HG02571 (cell line): ENCODE data around the gene HSD17B4.
"Not testable (repeated sequence)": the region's sequence is repeated elsewhere in the genome, so short reads cannot be mapped to it uniquely, and the experiment has no call there.

Experiments used
- ATAC-seq: cut with Tn5 transposase; IDR thresholded peaks from one replicate; pipeline ENCODE4 v1.9.1; 2021; ENCODE audit warnings: mild to moderate bottlenecking, moderate library complexity; ENCODE audit not compliant: unreplicated experiment

The HSD17B4 gene

DNA sequence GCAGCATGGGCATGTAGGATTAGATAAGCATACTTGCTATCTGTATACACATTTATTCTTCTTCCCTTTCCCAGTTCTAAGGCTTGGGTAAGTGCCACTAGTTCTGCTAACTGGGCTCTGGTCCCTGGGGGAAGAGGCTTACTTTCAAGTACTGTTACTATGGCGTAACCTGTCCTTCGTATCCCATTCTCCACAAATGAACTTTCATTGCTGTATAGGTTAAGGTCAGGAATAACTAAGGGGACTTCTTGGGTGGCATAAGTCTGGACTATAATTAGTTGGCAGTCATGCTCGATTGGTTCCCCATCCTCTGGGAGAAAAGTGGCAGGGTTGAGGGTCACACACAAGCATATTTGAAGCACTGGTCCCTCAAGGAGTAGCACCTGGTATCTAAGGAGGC, 23.7 kb upstream of the HSD17B4 start:
- not testable (repeated sequence) for ATAC-seq

DNA sequence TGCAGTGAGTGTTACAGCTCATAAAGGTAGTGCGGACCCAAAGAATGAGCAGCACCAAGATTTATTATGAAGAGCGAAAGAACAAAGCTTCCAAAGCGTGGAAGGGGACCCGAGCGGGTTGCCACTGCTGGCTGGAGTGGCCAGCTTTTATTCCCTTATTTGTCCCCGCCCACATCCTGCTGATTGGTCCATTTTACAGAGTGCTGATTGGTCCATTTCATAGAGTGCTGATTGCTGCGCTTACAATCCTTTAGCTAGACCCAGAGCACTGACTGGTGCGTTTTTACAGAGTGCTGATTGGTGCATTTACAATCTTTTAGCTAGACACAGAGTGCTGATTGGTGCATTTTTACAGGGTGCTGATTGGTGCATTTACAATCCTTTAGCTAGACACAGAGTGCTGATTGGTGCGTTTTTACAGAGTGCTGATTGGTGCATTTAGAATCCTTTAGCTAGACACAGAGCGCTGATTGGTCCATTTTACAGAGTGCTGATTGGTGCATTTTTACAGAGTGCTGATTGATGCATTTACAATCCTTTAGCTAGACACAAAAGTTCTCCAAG, 19.5 kb upstream of the HSD17B4 start:
- ATAC-seq, result not testable (repeated sequence)

GRCh38 chr5:119435436-119436132, 16.7 kb upstream of the HSD17B4 start:
- peak; percentile 90 for ATAC-seq

DNA sequence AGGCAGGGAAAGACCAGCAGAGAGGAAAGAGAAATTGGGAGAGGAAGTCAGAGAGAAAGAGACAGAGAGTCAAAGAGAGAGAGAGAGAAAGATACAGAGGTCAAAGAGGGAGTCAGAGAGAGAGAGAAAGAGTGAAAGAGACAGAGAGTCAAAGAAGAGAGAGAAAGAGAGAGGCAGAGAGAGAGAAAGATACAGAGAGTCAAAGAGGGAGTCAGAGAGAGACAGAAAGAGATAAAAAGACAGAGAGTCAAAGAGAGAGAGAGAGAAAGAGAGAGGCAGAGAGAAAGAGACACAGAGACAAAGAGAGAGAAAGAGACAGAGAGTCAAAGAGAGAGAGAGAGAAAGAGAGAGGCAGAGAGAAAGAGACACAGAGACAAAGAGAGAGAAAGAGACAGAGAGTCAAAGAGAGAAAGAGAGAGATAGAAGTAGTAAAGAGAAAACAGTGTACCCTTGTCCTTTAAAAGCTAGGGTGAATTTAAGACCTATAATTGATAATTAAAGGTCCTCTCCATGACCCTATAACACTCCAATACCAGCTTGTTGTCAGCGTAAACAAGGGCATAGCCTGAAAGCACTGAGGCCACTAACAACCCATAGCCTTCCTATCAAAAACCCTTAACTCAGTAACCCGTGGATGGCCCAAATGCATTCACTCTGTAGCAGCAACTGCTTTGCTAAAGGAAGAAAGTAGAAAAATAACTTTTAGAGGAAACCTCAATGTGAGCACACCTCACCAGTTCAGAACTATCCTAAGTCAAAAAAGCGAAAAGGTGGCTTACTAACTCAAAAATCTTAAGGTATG, 14.3 kb upstream of the HSD17B4 start:
- not testable (repeated sequence) for ATAC-seq

DNA sequence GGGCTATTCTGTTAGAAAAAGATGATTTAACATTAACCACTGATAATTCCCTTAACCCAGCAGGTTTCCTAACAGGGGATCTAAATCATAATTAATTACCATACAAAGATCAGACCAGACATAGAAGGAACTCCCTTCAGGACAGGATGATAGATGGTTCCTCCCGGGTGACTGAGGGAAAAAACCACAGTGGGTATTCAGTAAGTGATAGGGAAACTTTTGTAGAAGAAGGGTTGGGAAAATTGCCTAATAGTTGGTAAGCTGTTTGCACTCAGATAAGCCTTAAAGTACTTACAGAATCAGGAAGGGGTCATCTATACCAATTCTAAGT, 13.7 kb upstream of the HSD17B4 start:
- ATAC-seq, result not testable (repeated sequence)

- no peak for ATAC-seq
Measured at GRCh38 chr5:119439140-119439631, 13.1 kb upstream of the HSD17B4 start.

DNA sequence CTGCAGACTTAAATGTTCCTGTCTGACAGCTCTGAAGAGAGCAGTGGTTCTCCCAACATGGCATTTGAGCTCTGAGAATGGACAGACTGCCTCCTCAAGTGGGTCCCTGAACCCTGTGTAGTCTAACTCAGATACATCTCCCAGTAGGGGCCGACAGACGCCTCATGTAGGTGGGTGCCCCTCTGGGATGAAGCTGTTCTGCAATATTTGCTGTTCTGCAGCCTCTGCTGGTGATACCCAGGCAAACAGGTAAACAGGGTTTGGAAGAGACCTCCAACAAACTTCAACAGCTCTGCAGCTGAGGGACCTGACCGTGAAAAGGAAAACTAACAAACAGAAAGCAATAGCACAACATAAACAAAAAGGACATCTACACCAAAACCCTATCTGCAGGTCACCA, 12.7 kb upstream of the HSD17B4 start:
- not testable (repeated sequence) for ATAC-seq

- ATAC-seq, result not testable (repeated sequence)
Measured at GRCh38 chr5:119444643-119445042, 7.7 kb upstream of the HSD17B4 start.

DNA sequence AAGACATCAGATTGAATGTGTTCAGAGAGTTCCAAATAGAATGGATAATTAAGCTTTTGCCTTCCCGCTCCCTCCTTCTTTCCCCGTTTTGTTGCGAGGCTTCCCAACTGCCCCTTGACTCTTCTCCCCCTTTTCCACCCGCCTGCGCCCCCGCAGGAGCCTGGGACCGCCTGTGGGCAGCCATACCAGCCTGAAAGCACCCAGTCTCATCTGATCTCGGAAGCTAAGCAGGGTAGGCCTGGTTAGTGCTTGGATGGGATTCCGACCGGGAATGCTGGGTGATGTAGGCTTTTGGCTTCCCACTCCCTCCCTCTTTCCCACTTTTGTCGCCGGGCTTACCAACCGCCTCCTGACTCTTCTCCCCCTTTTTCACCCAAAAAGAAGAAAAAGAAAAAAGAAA, 6.8 kb upstream of the HSD17B4 start:
- no peak for ATAC-seq

DNA sequence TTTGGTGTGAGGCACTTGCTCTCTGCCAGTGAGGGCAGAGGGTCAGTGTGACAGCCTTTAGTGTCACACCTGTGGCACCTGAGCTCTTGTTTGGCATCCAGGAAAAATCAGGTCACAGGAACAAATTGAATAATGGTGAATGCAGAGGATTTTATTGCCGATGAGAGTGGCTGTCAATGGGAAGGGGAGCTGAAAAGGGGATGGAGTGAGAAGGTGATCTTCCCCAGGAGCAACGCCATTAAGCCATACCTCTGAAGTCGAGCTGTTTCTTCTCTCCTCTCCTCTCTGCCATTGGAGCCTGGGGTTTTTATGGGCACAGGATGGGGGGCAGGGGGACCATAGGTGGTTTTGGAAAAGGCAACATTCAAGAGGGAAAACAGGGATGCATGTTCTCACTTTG, 2.4 kb upstream of the HSD17B4 start:
- no peak for ATAC-seq

DNA sequence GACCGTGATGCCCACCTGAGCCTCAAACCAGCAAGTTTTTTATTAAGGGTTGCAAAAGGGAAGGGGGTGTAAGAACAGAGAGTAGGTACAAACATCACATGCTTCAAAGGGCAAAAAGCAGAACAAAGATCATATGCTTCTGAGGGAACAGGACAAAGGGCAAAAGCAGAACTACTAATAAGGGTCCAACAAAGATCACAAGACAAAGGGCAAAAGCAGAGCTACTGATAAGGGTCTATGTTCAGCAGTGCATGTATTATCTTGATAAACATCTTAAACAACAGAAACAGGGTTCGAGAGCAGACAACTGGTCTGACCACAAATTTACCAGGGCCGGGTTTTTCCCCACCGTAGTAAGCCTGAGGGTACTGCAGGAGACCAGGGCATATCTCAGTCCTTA, 1.7 kb upstream of the HSD17B4 start:
- ATAC-seq, result not testable (repeated sequence)

DNA sequence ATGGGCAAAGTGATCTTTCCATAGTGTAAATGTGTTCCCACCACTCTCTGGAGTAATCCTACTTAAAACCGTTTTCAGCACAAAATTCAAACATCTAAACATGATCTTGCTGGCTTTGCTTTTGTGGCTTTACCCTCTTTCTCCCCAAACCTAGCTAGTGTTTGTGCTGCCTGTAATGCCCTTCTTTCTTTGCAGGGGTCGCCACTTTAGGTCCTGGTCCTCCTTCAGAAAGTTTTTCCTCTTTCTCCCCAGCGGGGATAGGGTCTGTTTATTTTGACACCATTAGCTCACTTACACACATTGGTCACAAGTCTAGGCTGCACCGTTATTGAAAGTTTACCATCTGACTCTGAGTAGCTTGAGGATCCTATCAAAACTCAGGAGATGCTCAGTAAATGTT, 736 bp upstream of the HSD17B4 start:
- no peak for ATAC-seq

- ATAC-seq, result no peak
Measured at GRCh38 chr5:119452060-119452372, 281 bp upstream of the HSD17B4 start.

DNA sequence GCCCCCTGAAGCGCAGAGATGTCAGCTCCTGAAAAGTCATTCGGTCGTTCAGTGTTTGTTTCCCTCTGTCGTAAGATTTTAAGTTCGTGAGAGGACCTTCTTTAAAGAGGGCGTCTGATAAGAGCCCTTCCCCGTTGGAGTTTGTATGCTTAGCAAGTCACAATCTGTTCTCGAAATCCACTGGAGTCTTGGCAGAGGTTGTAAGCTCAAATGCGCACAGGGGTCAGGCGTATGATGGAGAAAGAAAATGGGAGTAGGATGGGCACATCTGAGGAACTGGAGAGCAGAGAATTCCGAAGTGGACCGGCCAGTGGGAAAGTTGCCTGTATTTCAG, 710 bp downstream of the HSD17B4 start:
- peak; percentile 14 for ATAC-seq

GRCh38 chr5:119454171-119454570, 1.9 kb downstream of the HSD17B4 start:
- no peak for ATAC-seq

DNA sequence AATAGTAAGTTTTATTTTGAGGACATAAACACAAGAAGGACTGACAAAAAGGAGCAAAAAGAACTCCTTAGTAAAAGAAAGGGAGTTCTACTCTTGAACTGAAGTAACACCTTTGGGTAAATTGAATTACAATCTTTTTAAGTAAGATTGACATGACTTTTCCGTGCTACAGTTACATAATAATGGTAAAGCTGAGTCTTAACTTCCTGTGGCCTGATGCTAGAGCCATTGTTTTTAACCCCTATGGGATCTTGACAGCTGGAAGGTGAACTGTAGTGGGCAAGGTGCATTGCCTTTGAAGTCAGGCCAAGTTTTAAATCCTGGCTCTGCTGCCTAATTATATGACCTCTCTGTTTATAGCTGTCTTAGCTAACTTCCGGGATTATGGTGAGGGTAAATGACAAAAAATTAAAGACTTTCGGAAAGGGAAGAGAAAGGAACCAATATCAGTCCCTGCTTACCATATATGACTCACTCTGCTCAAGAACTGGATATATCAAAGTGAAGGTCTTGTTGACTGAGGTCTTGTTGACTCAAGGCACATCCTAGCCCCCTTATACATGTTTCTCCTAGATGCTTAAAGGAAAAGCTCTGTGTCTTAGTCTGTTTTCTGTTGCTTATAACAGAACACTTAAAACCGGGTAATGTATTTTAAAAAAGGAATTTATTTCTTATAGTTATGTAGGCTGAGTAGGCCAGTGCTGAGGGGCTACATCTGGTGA, 6.8 kb downstream of the HSD17B4 start:
- no peak for ATAC-seq

DNA sequence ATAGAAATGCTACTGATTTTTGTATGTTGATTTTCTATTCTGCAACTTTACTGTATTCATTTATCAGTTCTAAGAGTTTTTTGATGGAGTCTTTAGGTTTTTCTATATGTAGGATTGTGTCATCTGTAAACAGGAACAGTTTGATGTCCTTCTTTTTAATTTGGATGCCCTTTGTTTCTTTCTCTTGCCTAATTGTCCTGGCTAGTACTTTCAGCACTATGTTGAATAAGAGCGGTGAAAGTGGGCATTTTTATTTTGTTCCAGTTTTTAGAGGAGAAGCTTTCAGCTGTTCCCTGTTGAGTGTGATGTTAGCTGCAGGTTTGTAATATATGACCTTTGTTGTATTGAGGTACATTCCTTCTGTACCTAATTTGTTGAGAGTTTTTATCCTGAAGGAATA, 13.3 kb downstream of the HSD17B4 start:
- ATAC-seq, result no peak

DNA sequence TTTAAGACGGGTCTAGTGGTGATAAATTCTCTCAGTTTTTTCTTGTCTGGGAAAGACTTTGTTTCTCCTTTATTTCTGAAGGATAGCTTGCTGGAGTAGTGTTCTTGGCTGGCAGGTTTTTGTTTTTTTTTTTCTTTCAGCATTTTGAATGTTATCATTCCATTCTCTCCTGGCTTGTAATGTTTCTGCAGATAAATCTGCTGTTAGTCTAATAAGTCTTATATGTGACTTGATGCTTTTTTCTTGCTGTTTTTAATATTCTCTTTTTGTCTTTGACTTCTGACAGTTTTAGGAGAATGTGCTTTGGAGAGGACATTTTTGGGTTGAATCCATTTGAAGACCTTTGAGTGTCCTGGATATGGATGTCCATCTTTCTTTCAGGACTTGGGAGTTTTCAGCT, 16.0 kb downstream of the HSD17B4 start:
- ATAC-seq, result no peak

DNA sequence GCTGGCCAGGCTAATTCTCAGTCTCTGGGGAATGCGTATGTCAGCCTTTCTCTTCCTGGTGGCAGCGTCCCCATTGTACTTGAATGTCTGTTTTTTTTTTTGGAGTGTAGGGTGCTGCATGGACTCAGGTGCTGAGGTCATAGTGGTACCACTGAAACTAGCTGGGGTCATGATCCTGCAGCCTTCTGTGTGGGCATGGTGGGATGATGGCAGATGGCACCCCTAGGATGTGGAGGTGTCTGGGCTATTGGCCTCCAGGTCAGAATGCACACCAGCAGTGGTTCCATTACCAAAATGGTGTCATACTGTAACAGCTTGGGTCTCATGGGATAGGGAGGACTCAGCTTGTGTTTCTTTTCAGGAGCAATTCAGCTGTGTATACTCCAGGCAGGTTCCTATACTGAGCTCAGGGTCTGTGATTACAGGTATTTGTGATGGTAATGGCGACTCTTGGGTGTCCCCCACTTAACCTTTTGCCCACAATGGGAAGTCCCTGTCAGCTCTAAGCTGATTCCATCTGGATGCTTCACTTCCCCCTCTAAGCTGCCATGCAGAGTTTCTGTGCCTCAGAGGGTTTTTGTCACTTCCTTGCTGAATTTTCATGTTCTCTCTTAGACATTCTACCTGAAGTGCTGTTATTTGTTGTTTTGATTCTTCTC, 17.9 kb downstream of the HSD17B4 start:
- ATAC-seq, result peak; percentile 74

GRCh38 chr5:119470851-119471451, 18.7 kb downstream of the HSD17B4 start:
- peak; percentile 42 for ATAC-seq

DNA sequence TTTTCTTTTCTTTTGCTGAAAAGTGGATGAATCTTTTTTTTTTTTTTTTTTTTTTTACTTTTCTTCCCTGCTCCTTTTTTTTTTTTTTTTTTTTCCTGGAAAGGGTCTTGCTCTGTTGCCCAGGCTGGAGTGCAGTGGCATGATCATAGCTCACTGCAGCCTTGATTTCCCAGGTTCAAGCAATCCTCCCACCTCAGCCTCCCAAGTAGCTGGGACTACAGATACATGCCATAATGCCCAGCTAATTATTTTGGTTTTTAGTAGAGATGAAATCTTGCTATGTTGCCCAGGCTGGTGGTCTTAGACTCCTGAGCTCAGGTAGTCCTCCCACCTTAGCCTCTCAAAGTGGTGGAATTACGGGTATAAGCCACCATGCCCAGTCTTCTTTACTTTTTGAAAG, 20.9 kb downstream of the HSD17B4 start:
- ATAC-seq, result no peak
